ENCODE results near the gene RNF141. TPM values are rescaled to one million over a fixed set of nuclear protein-coding genes. Genes with fewer than 3 reads are reported as not detected.

RNF141 gene
- total RNA-seq, 3 donors from 2014 or later (not counting 1 experiment from before 2014, with no cell fraction given): 10.3 to 13.9 (median 11.7) TPM

DNA sequence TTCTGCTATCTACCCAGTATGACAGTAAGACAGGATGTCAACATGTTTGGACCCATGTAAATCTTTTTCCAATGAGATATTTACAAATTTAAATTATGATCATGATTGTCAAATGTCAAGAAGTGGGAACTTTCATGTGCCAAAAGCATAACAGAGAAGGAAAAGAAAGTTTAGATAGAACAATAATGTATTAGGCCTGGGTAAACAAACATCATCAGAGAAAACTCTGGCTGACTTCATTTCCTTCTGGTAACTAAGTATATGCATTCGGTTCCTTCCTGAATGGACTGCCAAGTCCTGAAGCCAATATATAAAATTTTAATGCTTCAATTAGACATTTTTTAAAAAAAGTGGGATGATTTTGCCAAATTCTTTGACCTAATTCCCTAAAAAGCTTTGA lies 16.5 kb downstream of the RNF141 start:
- intact Hi-C loops (cut with micrococcal nuclease): no loop called here
- Mint-ChIP-seq H3K4me3 (no peak overlapping the region), H3K9me3 (no peaks in the 10 kb centered on the region), H3K27me3 (ENCODE audit: low read depth in 2 of 2) (no peaks in the 10 kb centered on the region), H3K4me1 (peaks cover 0 to 6% of the 10 kb centered on the region in 2 donors), H3K27ac (no peak overlapping the region), H3K36me3 (peaks cover 33% of the 10 kb centered on the region)
- TF ChIP-seq, protein P1, sequence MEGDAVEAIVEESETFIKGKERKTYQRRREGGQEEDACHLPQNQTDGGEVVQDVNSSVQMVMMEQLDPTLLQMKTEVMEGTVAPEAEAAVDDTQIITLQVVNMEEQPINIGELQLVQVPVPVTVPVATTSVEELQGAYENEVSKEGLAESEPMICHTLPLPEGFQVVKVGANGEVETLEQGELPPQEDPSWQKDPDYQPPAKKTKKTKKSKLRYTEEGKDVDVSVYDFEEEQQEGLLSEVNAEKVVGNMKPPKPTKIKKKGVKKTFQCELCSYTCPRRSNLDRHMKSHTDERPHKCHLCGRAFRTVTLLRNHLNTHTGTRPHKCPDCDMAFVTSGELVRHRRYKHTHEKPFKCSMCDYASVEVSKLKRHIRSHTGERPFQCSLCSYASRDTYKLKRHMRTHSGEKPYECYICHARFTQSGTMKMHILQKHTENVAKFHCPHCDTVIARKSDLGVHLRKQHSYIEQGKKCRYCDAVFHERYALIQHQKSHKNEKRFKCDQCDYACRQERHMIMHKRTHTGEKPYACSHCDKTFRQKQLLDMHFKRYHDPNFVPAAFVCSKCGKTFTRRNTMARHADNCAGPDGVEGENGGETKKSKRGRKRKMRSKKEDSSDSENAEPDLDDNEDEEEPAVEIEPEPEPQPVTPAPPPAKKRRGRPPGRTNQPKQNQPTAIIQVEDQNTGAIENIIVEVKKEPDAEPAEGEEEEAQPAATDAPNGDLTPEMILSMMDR (IDR thresholded peaks at IDR 0.05): no peak
- ATAC-seq (no peak), DNase-seq (no peak)
- Histone ChIP-seq H3K4me3 (ENCODE audit: low read length) (no peak overlapping the region), H3K27me3 (ENCODE audit: control insufficient read depth, insufficient read depth, low read length) (no peaks in the 10 kb centered on the region), H3K27ac (ENCODE audit: low read length) (no peak overlapping the region), H3K4me1 (ENCODE audit: control insufficient read depth, insufficient read depth, low read length) (no peaks in the 10 kb centered on the region), H3K36me3 (ENCODE audit: control insufficient read depth, insufficient read depth, low read length) (peaks cover 73% of the 10 kb centered on the region), H3K9me3 (ENCODE audit: control insufficient read depth, insufficient read depth, low read length) (no peaks in the 10 kb centered on the region)
- 71% methylated on average over 1 of the region's 1 CpG for WGBS (ENCODE audit: insufficient coverage)

DNA sequence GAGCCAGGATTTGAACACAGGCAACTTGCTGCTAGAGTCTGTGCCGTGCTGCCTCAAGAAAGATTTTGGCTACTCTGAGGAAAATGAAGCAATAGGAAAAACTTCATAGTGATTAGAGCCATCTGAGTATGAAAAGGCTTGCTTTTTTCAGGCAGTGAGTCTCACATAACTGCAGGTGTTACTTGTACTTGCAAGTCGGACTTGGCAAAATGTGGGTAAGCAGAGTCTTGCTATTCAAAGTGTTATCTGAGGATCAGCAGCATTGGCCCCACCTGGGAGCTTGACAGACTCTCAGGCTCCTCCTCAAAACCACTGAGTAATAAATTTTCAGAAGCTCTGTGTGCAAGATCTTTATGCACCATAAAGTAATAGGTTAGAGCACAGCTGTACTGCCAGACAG lies 18.1 kb downstream of the RNF141 start:
- Histone ChIP-seq H3K4me1 (ENCODE audit: control insufficient read depth, insufficient read depth, low read length) (no peaks in the 10 kb centered on the region), H3K27ac (ENCODE audit: low read length) (no peak overlapping the region), H3K36me3 (ENCODE audit: control insufficient read depth, insufficient read depth, low read length) (peaks cover 66% of the 10 kb centered on the region), H3K9me3 (ENCODE audit: control insufficient read depth, insufficient read depth, low read length) (no peaks in the 10 kb centered on the region), H3K27me3 (ENCODE audit: control insufficient read depth, insufficient read depth, low read length) (no peaks in the 10 kb centered on the region), H3K4me3 (ENCODE audit: low read length) (no peak overlapping the region)
- intact Hi-C loops (cut with micrococcal nuclease): no loop called here
- DNase-seq: no peak
- no peak for ATAC-seq
- Mint-ChIP-seq H3K4me1 (peaks cover 0 to 6% of the 10 kb centered on the region in 2 donors), H3K9me3 (no peaks in the 10 kb centered on the region), H3K36me3 (peaks cover 36% of the 10 kb centered on the region), H3K4me3 (no peak overlapping the region), H3K27me3 (ENCODE audit: low read depth in 2 of 2) (no peaks in the 10 kb centered on the region), H3K27ac (no peak overlapping the region)
- whole genome bisulfite sequencing (ENCODE audit: insufficient coverage): 60% methylated on average over 2 of the region's 2 CpGs
- TF ChIP-seq, protein P1 (IDR thresholded peaks at IDR 0.05): no peak

- Mint-ChIP-seq H3K9me3 (no peaks in the 10 kb centered on the region), H3K4me3 (no peak overlapping the region), H3K27ac (no peak overlapping the region), H3K4me1 (peaks cover 0 to 5% of the 10 kb centered on the region in 2 donors), H3K36me3 (peaks cover 32% of the 10 kb centered on the region), H3K27me3 (ENCODE audit: low read depth in 2 of 2) (no peaks in the 10 kb centered on the region)
- peaks cover 59% of the 10 kb centered on the region for H3K36me3 ChIP-seq (ENCODE audit: control insufficient read depth, insufficient read depth, low read length)
- no peak overlapping the region for H3K27ac ChIP-seq (ENCODE audit: low read length)
- no peak for ATAC-seq
- 100% methylated on average over 1 of the region's 1 CpG for WGBS (ENCODE audit: insufficient coverage)
- intact Hi-C loops (cut with micrococcal nuclease): no loop called here
- TF ChIP-seq, protein P1 (IDR thresholded peaks at IDR 0.05): no peak
- H3K4me1 ChIP-seq (ENCODE audit: control insufficient read depth, insufficient read depth, low read length): no peaks in the 10 kb centered on the region
- no peaks in the 10 kb centered on the region for H3K9me3 ChIP-seq (ENCODE audit: control insufficient read depth, insufficient read depth, low read length)
- no peaks in the 10 kb centered on the region for H3K27me3 ChIP-seq (ENCODE audit: control insufficient read depth, insufficient read depth, low read length)
- DNase-seq: no peak
- no peak overlapping the region for H3K4me3 ChIP-seq (ENCODE audit: low read length)
These were observed 18.7 kb downstream of the RNF141 start for GRCh38 chr11:10522276-10522675.

DNA sequence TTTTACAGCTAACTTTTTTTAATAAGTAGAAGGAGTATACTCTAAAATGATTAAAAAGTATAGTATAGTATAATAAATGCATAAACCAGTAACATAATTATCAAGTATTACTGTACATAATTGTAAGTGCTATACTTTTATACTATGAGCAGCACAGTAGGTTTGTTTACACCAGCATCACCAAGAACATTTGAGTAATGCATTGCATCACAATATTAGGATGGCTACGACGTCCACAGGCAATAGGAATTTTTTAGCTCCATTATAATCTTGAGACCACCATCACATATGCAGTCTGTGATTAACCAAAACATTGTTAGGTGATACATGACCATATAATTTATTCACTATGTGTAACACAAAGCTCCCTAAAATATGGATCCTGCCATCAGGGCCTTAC lies 20.4 kb downstream of the RNF141 start:
- WGBS (ENCODE audit: insufficient coverage): 100% methylated on average over 2 of the region's 2 CpGs
- no peak overlapping the region for H3K27ac ChIP-seq (ENCODE audit: low read length)
- TF ChIP-seq, protein P1 (IDR thresholded peaks at IDR 0.05): no peak

More for the DNA sequence above, 20.4 kb downstream of the RNF141 start:
- no peak overlapping the region for H3K27ac Mint-ChIP-seq
- H3K36me3 Mint-ChIP-seq: peaks cover 26% of the 10 kb centered on the region
- no peaks in the 10 kb centered on the region for H3K9me3 Mint-ChIP-seq
- Histone ChIP-seq H3K36me3 (ENCODE audit: control insufficient read depth, insufficient read depth, low read length) (peaks cover 49% of the 10 kb centered on the region), H3K4me1 (ENCODE audit: control insufficient read depth, insufficient read depth, low read length) (no peaks in the 10 kb centered on the region), H3K27me3 (ENCODE audit: control insufficient read depth, insufficient read depth, low read length) (no peaks in the 10 kb centered on the region), H3K4me3 (ENCODE audit: low read length) (no peak overlapping the region), H3K9me3 (ENCODE audit: control insufficient read depth, insufficient read depth, low read length) (no peaks in the 10 kb centered on the region)
- no peaks in the 10 kb centered on the region for H3K27me3 Mint-ChIP-seq (ENCODE audit: low read depth in 2 of 2)
- no peak overlapping the region for H3K4me3 Mint-ChIP-seq
- ATAC-seq (no peak), DNase-seq (no peak)
- intact Hi-C loops (cut with micrococcal nuclease): no loop called here
- no peaks in the 10 kb centered on the region for H3K4me1 Mint-ChIP-seq

Measured in natural killer cell (primary cell).